Measurements from ENCODE around the gene RPRD1A.

GRCh38 chr18:36064027-36064808 lies 3.1 kb downstream of the RPRD1A start:
- TF ChIP-seq CTCF (conservative IDR thresholded peaks at IDR 0.05; ENCODE audit: low read depth, low read length): no peak
- no peak for TF ChIP-seq EZH2 (IDR thresholded peaks at IDR 0.05; ENCODE audit: borderline replicate concordance, low read depth, low read length, poor library complexity, severe bottlenecking)

Measured in A673 (cell line).